NCI-H2171 (cell line): ENCODE measurements around the gene DUSP23.

Experiments used
- DNase-seq: peaks from one replicate; lab custom pipeline; 2025; lab: John Stamatoyannopoulos, UW

DUSP23 gene

DNA sequence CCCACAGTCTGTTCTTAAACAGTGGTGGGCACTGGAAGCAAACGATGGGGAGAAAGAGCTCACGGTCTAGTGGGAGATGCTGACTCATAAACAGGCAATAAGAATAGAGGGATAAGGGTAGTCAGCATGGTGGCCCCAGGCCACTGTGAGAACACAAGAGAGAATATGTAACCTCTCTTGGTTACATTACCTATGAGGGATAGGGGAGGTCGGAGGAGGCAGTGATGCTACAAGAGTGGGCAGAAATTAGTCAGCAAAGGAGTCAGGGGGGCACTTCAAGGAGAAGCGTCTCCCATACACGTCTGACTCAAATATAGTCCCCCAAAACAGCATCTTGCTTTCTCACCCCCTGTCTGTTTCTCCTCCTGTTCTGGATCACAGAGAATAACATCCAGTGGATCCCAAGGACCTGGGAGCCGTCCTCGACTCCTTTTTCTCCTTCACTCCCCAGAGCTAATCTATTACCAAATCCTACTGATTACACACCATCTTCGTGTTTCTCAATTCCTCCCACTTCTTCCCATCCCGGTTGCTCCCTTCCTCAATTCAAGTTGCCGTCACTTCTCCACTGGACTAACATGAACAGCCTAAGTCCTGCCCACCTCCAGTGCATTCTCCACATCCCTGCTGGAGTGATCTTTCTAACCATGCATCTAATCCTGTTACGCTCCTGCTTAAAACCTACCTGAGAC lies 48.0 kb downstream of the DUSP23 start:
- no peak for DNase-seq

GRCh38 chr1:159829273-159829634 lies 48.5 kb downstream of the DUSP23 start:
- DNase-seq = no peak

DNA sequence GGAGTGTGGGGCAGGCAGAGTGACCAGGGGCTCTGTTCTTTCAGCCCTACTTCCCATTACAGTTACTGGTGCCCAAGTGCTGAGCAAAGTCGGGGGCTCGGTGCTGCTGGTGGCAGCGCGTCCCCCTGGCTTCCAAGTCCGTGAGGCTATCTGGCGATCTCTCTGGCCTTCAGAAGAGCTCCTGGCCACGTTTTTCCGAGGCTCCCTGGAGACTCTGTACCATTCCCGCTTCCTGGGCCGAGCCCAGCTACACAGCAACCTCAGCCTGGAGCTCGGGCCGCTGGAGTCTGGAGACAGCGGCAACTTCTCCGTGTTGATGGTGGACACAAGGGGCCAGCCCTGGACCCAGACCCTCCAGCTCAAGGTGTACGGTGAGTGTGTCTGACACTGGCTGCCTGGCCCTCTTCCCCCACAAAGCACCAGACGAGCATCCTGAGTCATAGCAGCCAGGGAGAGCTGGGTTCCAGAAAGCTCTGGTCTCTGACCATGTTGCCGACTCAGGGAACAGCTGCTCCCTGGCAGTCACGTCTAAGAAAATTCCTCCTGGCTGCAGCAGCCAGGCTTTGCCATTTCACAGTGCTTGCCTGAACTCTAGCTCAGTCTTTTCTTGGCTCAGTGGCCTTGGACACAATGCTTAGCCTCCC lies 49.2 kb downstream of the DUSP23 start:
- DNase-seq = no peak

- no peak for DNase-seq
These were observed 50.0 kb downstream of the DUSP23 start for GRCh38 chr1:159830722-159831121.

GRCh38 chr1:159831412-159832141 lies 50.8 kb downstream of the DUSP23 start:
- no peak for DNase-seq
